NCI-H1417 (cell line): ENCODE measurements around the gene FBXW2.

Source experiments
- DNase-seq, 3 experiments: peaks; one replicate each; lab custom pipeline; 2025; lab: John Stamatoyannopoulos, UW

The FBXW2 gene

GRCh38 chr9:120742951-120743416 is 50.2 kb downstream of the FBXW2 start:
- DNase-seq: peak in 2 of 3 experiments; percentile 15 to 63

DNA sequence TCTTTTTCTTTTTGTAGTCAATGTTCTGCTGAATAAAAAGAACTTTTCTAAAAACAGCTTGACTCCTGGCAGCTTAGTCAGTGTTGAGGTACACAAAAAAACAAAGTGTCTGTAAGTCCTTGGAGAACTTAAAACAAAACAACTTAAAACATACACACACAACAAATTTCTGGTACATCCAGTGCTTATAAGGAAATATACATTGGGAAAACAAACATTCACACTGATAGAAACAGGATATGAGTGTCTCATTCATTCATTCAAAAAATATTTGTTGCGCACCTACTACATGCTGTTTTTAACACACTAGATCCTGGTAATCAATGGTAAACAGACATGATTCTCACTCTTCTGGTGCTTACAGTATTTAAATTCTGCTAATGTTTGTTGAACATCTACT is 51.5 kb downstream of the FBXW2 start:
- DNase-seq: no peak

DNA sequence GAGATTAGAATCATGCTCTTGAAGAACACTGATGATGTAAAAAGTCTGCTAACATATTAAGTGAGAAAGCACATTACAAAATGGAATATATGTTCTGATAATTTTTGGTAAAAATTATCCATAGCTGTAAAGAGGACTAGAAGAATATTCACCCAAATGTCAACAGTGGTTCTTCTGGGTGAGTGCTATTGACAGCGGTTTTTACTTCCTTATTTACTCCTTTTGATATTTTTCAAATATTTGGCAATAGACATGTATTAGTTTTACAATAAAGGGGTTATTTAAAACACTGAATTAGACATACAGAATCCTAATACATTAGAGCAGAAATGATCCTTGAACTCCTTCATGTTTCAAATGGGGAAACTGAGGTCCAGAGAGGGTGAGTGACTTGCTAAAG is 52.0 kb downstream of the FBXW2 start:
- no peak for DNase-seq

GRCh38 chr9:120740132-120740531 is 53.1 kb downstream of the FBXW2 start:
- DNase-seq: no peak

- no peak for DNase-seq
Measured at GRCh38 chr9:120737416-120738165, 55.6 kb downstream of the FBXW2 start.

DNA sequence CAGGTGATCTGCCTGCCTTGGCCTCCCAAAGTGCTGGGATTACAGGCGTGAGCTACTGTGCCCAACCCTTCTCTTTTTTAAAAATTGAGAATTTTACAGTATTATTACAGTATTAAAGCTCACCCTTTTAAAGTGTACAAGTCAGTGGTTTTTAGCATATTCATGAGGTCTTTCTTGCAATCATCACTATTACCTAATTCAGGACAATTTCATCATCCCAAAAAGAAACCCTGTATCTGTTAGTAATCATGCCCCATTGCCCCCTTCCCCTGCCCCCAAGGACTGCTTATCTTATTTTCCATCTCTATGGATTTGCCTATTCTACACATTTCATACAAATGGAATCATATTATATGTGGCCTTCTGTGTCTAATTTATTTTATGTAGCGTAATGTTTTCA is 56.3 kb downstream of the FBXW2 start:
- DNase-seq: no peak

DNA sequence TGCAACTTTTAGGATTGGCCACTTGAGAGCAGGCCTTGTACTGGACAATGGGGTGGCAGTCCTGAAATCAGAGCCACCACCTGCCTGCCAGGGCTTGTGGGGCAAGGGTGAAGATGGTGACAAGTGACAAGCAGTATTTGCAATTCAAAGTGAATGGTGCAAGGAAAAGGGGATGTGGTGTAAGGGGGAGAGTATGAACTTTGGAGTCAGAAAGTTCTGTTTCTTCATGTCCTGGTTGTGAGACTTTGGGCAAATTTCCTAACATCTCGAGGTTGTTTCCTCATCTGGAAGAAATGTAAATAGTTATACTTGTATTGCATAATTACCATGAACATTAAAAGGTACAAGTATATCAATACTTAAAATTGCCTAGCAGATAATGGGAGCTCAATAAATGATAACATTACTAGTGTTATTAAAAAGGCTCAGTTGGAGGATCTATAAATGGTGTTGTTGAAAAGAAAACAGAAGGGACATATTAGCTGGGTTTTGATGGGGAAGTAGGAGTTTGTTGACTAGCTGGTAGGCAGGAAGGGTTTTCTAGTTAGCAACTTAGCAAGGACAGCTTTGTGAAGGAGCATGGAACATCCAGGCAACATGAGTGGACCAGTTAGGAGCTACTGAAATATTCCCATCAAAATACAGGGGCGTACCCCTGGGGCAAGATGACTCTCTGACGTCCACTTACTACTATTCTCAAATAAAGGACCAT is 57.6 kb downstream of the FBXW2 start:
- DNase-seq: no peak

- DNase-seq: no peak
Measured at GRCh38 chr9:120734607-120735410, 58.4 kb downstream of the FBXW2 start.

- DNase-seq: no peak
Measured at GRCh38 chr9:120733190-120733589, 60.0 kb downstream of the FBXW2 start.

GRCh38 chr9:120730654-120731514 is 62.3 kb downstream of the FBXW2 start:
- peak in 2 of 3 experiments; percentile 17 to 23 for DNase-seq

GRCh38 chr9:120729791-120730241 is 63.4 kb downstream of the FBXW2 start:
- DNase-seq: no peak

- DNase-seq: no peak
Measured at GRCh38 chr9:120726484-120726883, 66.7 kb downstream of the FBXW2 start.

- DNase-seq: no peak
Measured at GRCh38 chr9:120725907-120726306, 67.3 kb downstream of the FBXW2 start.

DNA sequence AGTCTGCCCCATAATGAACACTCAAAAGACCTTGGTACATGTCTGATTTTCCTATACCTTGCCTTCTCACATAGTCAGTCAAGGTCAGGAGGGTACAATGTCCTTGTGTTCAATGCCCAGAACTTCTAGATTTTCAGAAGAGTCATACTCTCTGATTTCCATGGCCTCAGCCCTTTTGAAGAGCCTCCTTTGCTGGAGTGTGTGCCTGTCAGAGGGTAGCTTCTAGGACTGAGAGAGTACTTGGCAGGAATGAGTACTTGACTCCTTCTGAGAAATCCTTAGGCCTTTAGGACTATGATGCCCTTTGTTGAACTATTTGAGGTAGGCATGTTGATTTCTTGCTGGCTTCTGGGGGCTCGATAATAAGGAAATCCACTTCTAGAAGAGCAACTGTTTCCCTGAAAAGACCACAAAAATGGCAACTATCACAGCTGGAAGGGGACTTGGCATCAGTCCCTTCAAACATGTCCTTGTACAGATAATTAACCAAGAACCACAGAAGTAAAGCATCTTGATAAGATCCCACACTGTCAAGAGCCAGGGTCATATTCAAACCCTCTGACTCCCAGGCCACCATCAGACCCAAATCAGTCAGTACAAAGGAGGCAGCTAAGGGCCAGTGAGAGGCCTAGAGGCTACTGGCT is 68.3 kb downstream of the FBXW2 start:
- no peak for DNase-seq

- no peak for DNase-seq
Measured at GRCh38 chr9:120723565-120723964, 69.7 kb downstream of the FBXW2 start.

DNA sequence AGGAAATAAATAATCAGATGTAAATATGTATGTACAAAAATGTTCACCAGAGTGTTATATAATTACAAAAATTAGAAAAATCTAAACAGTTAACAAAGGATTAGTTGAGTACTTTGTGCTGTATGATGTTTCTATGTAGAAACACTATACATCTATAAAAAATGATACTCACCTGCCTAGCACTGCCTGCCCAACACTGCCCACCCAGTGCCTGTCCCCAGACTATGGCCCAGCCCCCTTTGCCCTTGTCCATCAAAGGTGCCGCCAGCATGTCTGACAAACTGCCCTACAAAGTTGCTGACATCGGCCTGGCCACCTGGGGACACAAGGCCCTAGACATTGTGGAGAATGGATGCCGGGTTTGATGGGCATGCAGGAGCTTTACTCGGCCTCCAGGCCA is 72.8 kb downstream of the FBXW2 start:
- DNase-seq: no peak

DNA sequence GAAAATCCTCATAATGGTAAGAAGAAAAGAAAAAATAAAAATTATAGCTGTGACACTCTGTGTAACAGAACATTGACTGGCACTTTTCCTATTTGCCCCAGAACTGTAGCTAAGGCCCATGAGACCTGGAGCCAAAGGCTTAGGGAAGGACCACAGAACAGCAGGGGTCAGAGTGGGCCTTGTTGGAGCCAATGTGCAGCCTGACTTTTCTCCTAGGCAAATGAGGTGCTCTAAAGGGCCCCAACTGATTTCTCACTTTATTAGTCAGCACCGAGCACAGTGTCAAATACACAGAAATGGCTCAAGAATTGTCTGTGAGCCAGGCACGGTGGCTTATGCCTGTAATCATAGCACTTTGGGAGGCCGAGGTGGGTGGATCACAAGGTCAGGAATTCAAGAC is 74.9 kb downstream of the FBXW2 start:
- no peak for DNase-seq

DNA sequence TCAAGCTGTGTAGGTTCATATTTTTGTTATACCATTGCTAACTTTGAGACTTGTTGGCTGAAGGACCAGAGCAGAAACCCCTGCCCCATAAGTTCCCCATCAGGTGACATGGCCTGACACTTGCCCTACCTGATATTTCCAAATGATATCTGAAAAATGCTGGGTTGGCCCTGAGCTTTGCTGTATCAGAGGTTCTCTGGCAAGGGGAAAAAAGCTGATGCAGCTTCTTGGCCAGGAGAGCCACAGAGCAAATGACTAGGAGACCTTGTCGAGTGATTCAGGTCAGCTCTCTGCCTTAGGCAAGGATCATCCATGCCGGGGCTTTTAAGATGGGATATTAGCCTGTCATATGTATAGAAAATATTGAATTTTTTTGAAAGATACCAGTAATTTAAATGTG is 76.0 kb downstream of the FBXW2 start:
- no peak for DNase-seq

GRCh38 chr9:120716483-120716882 is 76.7 kb downstream of the FBXW2 start:
- peak in 1 of 3 experiments; percentile 55 for DNase-seq

- DNase-seq: peak in 2 of 3 experiments; percentile 83 to 91
Measured at GRCh38 chr9:120715389-120715924, 77.8 kb downstream of the FBXW2 start.
